ENCODE measurements around the gene ARID4A.

GRCh38 chr14:58296726-58297125 is 1.6 kb upstream of the ARID4A start:
- TF ChIP-seq, protein P1, sequence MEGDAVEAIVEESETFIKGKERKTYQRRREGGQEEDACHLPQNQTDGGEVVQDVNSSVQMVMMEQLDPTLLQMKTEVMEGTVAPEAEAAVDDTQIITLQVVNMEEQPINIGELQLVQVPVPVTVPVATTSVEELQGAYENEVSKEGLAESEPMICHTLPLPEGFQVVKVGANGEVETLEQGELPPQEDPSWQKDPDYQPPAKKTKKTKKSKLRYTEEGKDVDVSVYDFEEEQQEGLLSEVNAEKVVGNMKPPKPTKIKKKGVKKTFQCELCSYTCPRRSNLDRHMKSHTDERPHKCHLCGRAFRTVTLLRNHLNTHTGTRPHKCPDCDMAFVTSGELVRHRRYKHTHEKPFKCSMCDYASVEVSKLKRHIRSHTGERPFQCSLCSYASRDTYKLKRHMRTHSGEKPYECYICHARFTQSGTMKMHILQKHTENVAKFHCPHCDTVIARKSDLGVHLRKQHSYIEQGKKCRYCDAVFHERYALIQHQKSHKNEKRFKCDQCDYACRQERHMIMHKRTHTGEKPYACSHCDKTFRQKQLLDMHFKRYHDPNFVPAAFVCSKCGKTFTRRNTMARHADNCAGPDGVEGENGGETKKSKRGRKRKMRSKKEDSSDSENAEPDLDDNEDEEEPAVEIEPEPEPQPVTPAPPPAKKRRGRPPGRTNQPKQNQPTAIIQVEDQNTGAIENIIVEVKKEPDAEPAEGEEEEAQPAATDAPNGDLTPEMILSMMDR (IDR thresholded peaks at IDR 0.05), result no peak
- no peak for TF ChIP-seq POLR2A (IDR thresholded peaks at IDR 0.05)

All from lower leg skin (tissue), 3 donors.